Cardiac fibroblast (primary cell): ENCODE results near the gene SEBOX.
A peak's percentile ranks its signal among the peaks of the same experiment; 100 is the strongest.

Experiments used
- DNase-seq, 2 donors: peaks; one replicate each; pipeline versions ENCODE4 v3.0.0 to v3.0.0-alpha.2; 2010; ENCODE audit warnings: low read depth in 2 of 2
- H3K4me3 ChIP-seq, 2 donors: replicated peaks in 1 of 2; 1 replicate in 1 of 2; 2 replicates in 1 of 2; pipeline ENCODE4 v1.5.1; 2011; ENCODE audit warnings: low read depth in 2 of 2, low read length in 2 of 2, mild to moderate bottlenecking in 2 of 2, moderate library complexity in 1 of 2
- TF ChIP-seq, protein P1 (sequence below): IDR thresholded peaks from one replicate; pipeline ENCODE4 v1.5.1; 2011; ENCODE audit warnings: low read depth, mild to moderate bottlenecking, low read length, inconsistent platforms

The SEBOX gene

DNA sequence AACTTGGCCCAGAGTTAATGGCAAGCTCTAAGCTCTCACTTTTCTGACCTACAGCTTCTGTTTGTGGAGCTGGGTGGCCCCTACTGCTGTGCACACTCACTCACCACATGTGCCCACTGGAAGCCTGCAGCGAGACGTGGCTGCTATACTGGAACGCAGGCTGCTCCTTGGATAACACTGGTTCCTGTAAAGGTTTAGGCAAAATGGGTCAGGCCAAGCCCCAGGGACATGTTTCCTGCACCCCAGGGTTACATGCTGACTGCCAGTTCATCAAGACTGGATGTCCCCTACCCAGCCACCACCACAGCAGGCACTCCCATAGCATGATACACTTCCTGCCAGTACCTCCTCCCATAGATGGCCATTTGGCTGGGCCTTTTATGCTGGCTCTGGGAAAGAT lies 16.0 kb downstream of the SEBOX start:
- no peak overlapping the region for H3K4me3 ChIP-seq
- TF ChIP-seq, protein P1, sequence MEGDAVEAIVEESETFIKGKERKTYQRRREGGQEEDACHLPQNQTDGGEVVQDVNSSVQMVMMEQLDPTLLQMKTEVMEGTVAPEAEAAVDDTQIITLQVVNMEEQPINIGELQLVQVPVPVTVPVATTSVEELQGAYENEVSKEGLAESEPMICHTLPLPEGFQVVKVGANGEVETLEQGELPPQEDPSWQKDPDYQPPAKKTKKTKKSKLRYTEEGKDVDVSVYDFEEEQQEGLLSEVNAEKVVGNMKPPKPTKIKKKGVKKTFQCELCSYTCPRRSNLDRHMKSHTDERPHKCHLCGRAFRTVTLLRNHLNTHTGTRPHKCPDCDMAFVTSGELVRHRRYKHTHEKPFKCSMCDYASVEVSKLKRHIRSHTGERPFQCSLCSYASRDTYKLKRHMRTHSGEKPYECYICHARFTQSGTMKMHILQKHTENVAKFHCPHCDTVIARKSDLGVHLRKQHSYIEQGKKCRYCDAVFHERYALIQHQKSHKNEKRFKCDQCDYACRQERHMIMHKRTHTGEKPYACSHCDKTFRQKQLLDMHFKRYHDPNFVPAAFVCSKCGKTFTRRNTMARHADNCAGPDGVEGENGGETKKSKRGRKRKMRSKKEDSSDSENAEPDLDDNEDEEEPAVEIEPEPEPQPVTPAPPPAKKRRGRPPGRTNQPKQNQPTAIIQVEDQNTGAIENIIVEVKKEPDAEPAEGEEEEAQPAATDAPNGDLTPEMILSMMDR, result no peak
- DNase-seq, result no peak

DNA sequence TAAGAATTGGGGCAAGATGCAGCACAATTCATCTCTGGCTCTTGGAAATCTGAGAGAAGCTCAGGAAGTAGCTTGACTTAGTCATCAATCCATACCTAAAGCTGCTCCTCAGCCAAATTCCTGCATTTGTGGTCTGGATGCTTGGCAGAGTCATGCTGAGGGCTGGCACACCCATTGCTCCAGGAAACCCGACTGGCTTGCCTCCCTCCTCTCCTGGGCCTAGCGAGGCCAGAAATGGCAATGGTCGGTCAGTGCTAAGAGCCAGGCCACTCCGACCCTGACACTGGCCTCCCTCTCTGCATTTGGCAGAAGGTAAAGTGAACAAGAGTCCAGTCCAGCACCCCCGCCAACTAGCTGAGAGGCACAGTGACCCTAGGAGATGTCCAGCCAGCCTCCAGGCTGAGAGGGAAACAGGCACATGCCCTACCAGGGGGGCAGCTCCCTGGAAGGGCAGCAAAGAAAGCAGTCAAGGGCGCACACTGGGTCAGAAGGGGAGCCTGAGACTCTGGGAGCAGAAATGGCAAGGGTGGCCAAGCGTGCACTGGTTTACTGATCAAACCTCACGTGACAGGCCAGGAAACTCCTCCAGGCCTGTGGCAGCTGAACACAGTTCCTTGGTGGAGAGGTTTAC lies 17.6 kb downstream of the SEBOX start:
- peak; percentile 92 to 93 for DNase-seq
- TF ChIP-seq, protein P1, result no peak
- H3K4me3 ChIP-seq, result no peak overlapping the region

DNA sequence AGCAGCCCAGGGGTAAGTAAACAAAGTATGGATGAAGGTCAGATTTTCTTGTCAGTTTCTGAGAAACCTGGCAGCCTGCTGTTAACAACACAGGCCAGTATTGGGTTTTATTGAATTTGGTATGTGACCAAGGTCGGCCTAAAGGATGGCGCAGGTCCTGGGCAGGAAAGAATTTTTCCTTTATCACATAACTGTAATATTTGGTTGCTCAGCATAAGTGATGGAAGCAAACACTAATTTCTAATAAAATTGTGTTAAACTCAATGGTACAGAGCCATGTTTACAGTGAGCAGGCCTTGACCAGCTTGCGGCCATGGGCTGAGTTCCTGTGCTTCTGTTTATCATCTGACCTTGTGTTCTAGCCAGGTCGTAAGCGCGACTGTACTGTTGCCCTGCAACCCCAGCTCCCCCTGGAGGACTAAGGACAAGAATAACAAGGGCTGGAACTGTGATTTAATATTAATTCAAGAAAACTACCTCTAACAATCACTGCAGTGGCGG lies 18.2 kb downstream of the SEBOX start:
- TF ChIP-seq, protein P1, result peak; percentile 53
- no peak for DNase-seq
- H3K4me3 ChIP-seq, result no peak overlapping the region

DNA sequence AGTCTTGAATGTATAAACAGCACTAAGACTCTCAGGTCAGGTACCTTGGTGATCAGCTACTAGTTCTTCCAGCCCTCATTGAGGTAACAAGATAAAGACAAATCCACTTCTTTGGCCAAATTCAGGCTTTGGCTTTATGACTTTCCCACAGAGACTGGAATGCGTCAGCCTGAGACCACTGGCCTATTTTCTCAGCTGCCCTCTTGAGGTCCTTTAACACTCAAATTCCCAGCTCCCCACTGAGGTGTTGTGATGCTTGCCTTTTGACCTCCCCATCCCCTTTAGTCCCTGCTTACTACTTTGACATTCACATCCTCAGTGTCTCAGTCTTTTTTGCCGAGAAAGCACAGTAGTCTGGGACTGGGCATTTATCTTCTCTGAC lies 18.8 kb downstream of the SEBOX start:
- no peak overlapping the region for H3K4me3 ChIP-seq
- TF ChIP-seq, protein P1, result no peak
- DNase-seq, result no peak

DNA sequence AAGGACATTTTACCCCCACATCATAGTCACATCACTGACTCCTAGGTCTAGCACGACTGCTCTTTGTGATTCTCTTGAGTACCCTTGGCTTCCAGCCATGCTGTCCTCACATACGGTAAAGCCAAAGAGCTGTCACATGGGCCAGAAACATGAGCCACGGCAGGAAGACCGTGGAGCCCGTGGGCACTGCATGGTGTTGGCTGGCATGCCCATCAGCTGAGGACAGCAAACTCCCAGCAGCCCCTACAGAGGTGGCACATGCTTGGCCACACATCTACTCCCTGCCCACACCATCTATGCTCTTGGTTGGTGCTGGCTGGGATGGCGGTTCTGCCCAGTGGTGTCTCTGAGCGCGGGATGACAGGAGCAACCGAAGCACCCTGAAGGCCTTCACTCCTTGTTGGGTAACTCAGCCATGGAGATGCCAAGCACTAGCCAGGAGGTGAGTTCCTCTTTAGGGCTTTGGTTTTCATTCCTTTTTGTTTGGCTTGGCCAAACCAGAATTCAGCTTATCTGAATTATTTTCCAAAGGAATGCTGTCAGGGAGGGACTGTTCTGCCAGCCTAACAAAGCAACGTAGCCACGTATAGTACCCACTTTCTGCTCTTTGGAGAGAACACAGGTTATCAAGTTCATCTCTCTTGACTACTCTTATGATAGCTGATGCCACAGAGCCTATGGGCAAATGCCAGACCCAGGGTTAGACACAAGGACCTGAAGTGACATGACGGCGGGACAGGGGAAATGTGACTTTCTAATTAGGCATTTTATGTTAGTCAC lies 19.4 kb downstream of the SEBOX start:
- TF ChIP-seq, protein P1, result no peak
- H3K4me3 ChIP-seq, result no peak overlapping the region
- DNase-seq, result peak; percentile 15 to 49

DNA sequence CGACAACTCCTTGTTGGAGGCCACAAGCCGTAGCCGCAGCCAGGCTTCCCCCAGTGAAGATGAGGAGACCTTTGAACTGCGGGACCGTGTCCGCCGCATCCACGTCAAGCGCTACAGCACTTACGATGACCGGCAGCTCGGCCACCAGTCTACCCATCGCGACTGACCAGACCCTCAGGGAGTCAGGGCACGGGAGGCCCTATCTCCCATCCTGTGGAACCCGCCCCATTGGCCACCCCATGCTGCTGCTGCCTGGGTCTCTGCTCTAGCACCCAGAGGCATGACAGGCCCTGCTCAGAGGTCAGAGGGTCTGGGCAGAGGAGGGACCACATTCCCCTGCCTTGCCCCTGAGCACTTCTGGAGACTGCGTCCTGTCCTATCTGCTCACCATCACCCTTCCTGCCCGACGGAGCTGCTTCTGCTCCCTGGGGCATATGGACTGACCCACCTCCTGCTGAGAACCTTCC lies 20.5 kb downstream of the SEBOX start:
- no peak for DNase-seq
- TF ChIP-seq, protein P1, result no peak
- H3K4me3 ChIP-seq, result no peak overlapping the region
